ENCODE results near the gene ATG4D.

- no peak for TF ChIP-seq ISL1 (CRISPR knock-in tag; IDR thresholded peaks at IDR 0.05)
- TF ChIP-seq, protein P1, sequence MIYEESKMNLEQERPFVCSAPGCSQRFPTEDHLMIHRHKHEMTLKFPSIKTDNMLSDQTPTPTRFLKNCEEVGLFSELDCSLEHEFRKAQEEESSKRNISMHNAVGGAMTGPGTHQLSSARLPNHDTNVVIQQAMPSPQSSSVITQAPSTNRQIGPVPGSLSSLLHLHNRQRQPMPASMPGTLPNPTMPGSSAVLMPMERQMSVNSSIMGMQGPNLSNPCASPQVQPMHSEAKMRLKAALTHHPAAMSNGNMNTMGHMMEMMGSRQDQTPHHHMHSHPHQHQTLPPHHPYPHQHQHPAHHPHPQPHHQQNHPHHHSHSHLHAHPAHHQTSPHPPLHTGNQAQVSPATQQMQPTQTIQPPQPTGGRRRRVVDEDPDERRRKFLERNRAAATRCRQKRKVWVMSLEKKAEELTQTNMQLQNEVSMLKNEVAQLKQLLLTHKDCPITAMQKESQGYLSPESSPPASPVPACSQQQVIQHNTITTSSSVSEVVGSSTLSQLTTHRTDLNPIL (CRISPR knock-in tag; IDR thresholded peaks at IDR 0.05; ENCODE audit: low read depth): no peak
Observed at GRCh38 chr19:10519421-10519820, 24.3 kb upstream of the ATG4D start.

All from SK-N-SH treated with all-trans-retinoic acid at 6 μM for 48 hours (cell line).